ENCODE measurements around the gene ZCCHC24.
"Not testable (repeated sequence)": the region's sequence is repeated elsewhere in the genome, so short reads cannot be mapped to it uniquely, and the experiment has no call there.

The ZCCHC24 gene

GRCh38 chr10:79471776-79472175 is 26.4 kb upstream of the ZCCHC24 start:
- DNase-seq = no peak

GRCh38 chr10:79470096-79470495 is 24.7 kb upstream of the ZCCHC24 start:
- DNase-seq = no peak

GRCh38 chr10:79468841-79469585 is 23.6 kb upstream of the ZCCHC24 start:
- DNase-seq = no peak

- DNase-seq = no peak
Observed at GRCh38 chr10:79468015-79468560, 22.7 kb upstream of the ZCCHC24 start.

GRCh38 chr10:79465341-79465740 is 19.9 kb upstream of the ZCCHC24 start:
- DNase-seq = no peak

GRCh38 chr10:79463578-79464496 is 18.4 kb upstream of the ZCCHC24 start:
- no peak for DNase-seq

- DNase-seq = no peak
Observed at GRCh38 chr10:79460687-79461086, 15.3 kb upstream of the ZCCHC24 start.

- DNase-seq = no peak
Observed at GRCh38 chr10:79459243-79459642, 13.8 kb upstream of the ZCCHC24 start.

GRCh38 chr10:79458483-79458882 is 13.1 kb upstream of the ZCCHC24 start:
- no peak for DNase-seq

GRCh38 chr10:79457256-79457785 is 11.9 kb upstream of the ZCCHC24 start:
- DNase-seq = no peak

- no peak for DNase-seq
Observed at GRCh38 chr10:79454259-79454658, 8.8 kb upstream of the ZCCHC24 start.

GRCh38 chr10:79453392-79453791 is 8.0 kb upstream of the ZCCHC24 start:
- DNase-seq = no peak

- DNase-seq = no peak
Observed at GRCh38 chr10:79452174-79452611, 6.8 kb upstream of the ZCCHC24 start.

GRCh38 chr10:79451046-79451699 is 5.7 kb upstream of the ZCCHC24 start:
- no peak for DNase-seq

- DNase-seq = no peak
Observed at GRCh38 chr10:79449181-79450146, 4.0 kb upstream of the ZCCHC24 start.

- DNase-seq = no peak
Observed at GRCh38 chr10:79448732-79449049, 3.3 kb upstream of the ZCCHC24 start.

GRCh38 chr10:79447911-79448731 is 2.7 kb upstream of the ZCCHC24 start:
- DNase-seq = no peak

GRCh38 chr10:79447249-79447648 is 1.8 kb upstream of the ZCCHC24 start:
- not testable (repeated sequence) for DNase-seq

- no peak for DNase-seq
Observed at GRCh38 chr10:79446758-79447084, 1.3 kb upstream of the ZCCHC24 start.

- no peak for DNase-seq
Observed at GRCh38 chr10:79445977-79446757, 743 bp upstream of the ZCCHC24 start.

Measured in GF-D8 (cell line).